HCT116 (cell line): ENCODE data around the gene PRDX3. TPM values are rescaled to one million over a fixed set of nuclear protein-coding genes. Genes with fewer than 3 reads are reported as not detected.

Experiments used
- ATAC-seq: fragments of 200-7000 bp; cut with Tn5 transposase; 2 replicates; pipeline ENCODE4 v1.9.1; 2020; ENCODE audit warnings: mild to moderate bottlenecking, moderate library complexity
- BruUV-seq: library from RNA; stranded (reverse); fragments of 400-500 nt; replicated peaks from 2 replicates; lab custom pipeline; 2021; lab: Mats Ljungman, UMichigan
- CTCF ChIA-PET: fragments of 300-600 bp; sonication (Branson Sonifier 250); formaldehyde crosslinking; loops from one replicate; lab custom pipeline; 2021; ENCODE audit warnings: antibody characterized with exemption; lab: Charles Lee
- POLR2A ChIA-PET: fragments of 300-600, 350-600 bp; sonication (Branson Sonifier 250); formaldehyde crosslinking; loops from one replicate; lab custom pipeline; 2021; ENCODE audit warnings: antibody characterized with exemption; lab: Charles Lee
- RAD21 ChIA-PET, 2 experiments: fragments of 300-600 bp; sonication (Branson Sonifier 250); formaldehyde crosslinking; loops; one replicate each; lab custom pipeline; 2023; ENCODE audit warnings: low total read pairs in 2 of 2; ENCODE audit not compliant: uncharacterized antibody in 2 of 2, unreplicated experiment in 2 of 2, low non-redundant PET in 1 of 2; lab: Charles Lee
- DNase-seq: peaks from one replicate; pipeline ENCODE4 v3.0.0-alpha.2; 2010; ENCODE audit warnings: low read depth, low spot score
- H2AFZ ChIP-seq: fragments of 200-600 bp; shearing (Covaris generic), sonication (generic); 2 replicates; pipeline ENCODE4 v1.6.1; 2017; ENCODE audit warnings: low read depth, mixed run types, mixed read lengths, antibody characterized with exemption, low read length; ENCODE audit not compliant: poor library complexity, severe bottlenecking
- H3K27ac ChIP-seq: 2 replicates; pipeline ENCODE4 v1.5.1; 2012; ENCODE audit warnings: low read depth, low read length
- H3K27me3 ChIP-seq: fragments of 200-600 bp; sonication (generic); 2 replicates; pipeline ENCODE4 v1.6.1; 2016; ENCODE audit warnings: mixed run types, low read length, mixed read lengths; ENCODE audit not compliant: insufficient read depth
- H3K36me3 ChIP-seq, 2 experiments: fragments of 200-500 bp in 1 of 2; fragments of 200-600 bp in 1 of 2; sonication (Bioruptor generic) in 1 of 2; sonication (generic) in 1 of 2; 2 replicates each; pipeline versions ENCODE4 v1.5.1 to v1.6.1; 2014 to 2016; ENCODE audit warnings: low read length in 2 of 2, inconsistent platforms in 1 of 2, mixed read lengths in 1 of 2, mixed run types in 1 of 2; ENCODE audit not compliant: insufficient read depth in 2 of 2, control insufficient read depth in 1 of 2
- H3K4me1 ChIP-seq, 2 experiments: fragments of 200-600 bp in 1 of 2; sonication (generic) in 1 of 2; 2 replicates each; pipeline versions ENCODE4 v1.5.1 to v1.6.1; 2012 to 2017; ENCODE audit warnings: low read length in 2 of 2, inconsistent platforms in 1 of 2, mild to moderate bottlenecking in 1 of 2, mixed read lengths in 1 of 2, mixed run types in 1 of 2, moderate library complexity in 1 of 2; ENCODE audit not compliant: insufficient read depth in 2 of 2, control insufficient read depth in 1 of 2
- H3K4me2 ChIP-seq: fragments of 200-600 bp; sonication (generic); 2 replicates; pipeline ENCODE4 v1.6.1; 2017; ENCODE audit warnings: mixed run types, low read length, mixed read lengths
- H3K4me3 ChIP-seq, 2 experiments: fragments of 200-600 bp in 1 of 2; sonication (generic) in 1 of 2; replicated peaks in 1 of 2; 2 replicates each; pipeline ENCODE4 v1.5.1; 2011 to 2016; ENCODE audit warnings: low read length in 2 of 2, control low read depth in 1 of 2, low read depth in 1 of 2, mild to moderate bottlenecking in 1 of 2, mixed read lengths in 1 of 2, mixed run types in 1 of 2
- H3K79me2 ChIP-seq: fragments of 200-600 bp; sonication (generic); 2 replicates; pipeline ENCODE4 v1.6.1; 2017; ENCODE audit warnings: mild to moderate bottlenecking, mixed run types, low read length, moderate library complexity, mixed read lengths; ENCODE audit not compliant: insufficient read depth
- H3K9ac ChIP-seq: fragments of 200-600 bp; sonication (generic); 2 replicates; pipeline ENCODE4 v1.6.1; 2016; ENCODE audit warnings: low read length, mixed read lengths
- H3K9me2 ChIP-seq: fragments of 200-600 bp; sonication (generic), shearing (Covaris generic); 2 replicates; pipeline ENCODE4 v1.6.1; 2017; ENCODE audit warnings: mixed run types, mild to moderate bottlenecking, moderate library complexity; ENCODE audit not compliant: insufficient read depth
- H3K9me3 ChIP-seq, 2 experiments: fragments of 200-500 bp in 1 of 2; fragments of 200-600 bp in 1 of 2; sonication (Bioruptor generic) in 1 of 2; sonication (generic) in 1 of 2; 2 replicates each; pipeline ENCODE4 v1.6.1; 2014 to 2017; ENCODE audit warnings: low read length in 2 of 2, mixed read lengths in 2 of 2, inconsistent platforms in 1 of 2, low read depth in 1 of 2, mild to moderate bottlenecking in 1 of 2, mixed run types in 1 of 2, moderate library complexity in 1 of 2; ENCODE audit not compliant: control insufficient read depth in 1 of 2, insufficient read depth in 1 of 2
- H4K20me1 ChIP-seq: fragments of 200-600 bp; sonication (generic), shearing (Covaris generic); 2 replicates; pipeline ENCODE4 v1.6.1; 2017; ENCODE audit warnings: mixed run types, mild to moderate bottlenecking, moderate library complexity; ENCODE audit not compliant: insufficient read depth
- ELF1 ChIP-seq: IDR thresholded peaks from 2 replicates; pipeline ENCODE4 v1.6.1; 2012; ENCODE audit warnings: low read depth, borderline replicate concordance
- JUND ChIP-seq: IDR thresholded peaks from 2 replicates; pipeline ENCODE4 v1.6.1; 2012
- RAD21 ChIP-seq: IDR thresholded peaks from 2 replicates; pipeline ENCODE4 v1.6.1; 2012; ENCODE audit warnings: low read depth, mild to moderate bottlenecking
- intact Hi-C: fragments of 100-400 bp; cut with micrococcal nuclease; formaldehyde crosslinking; loops from 2 replicates; pipeline ENCODE4 v1.10.0; 2022
- total RNA-seq: library from RNA; stranded (reverse); gene quantifications from one replicate; pipeline ENCODE4 v1.2.1, GENCODE V29; 2021; ENCODE audit not compliant: unreplicated experiment
- TF ChIP-seq, protein P1 (sequence below), 3 experiments: fragments of 200-600 bp in 1 of 3; sonication (generic) in 1 of 3; IDR thresholded peaks in 2 of 3; conservative IDR thresholded peaks in 1 of 3; 2 replicates each; pipeline ENCODE4 v1.5.1; 2012 to 2017; ENCODE audit warnings: low read depth in 2 of 3, low read length in 2 of 3, antibody characterized with exemption in 1 of 3, borderline replicate concordance in 1 of 3, control low read depth in 1 of 3, mild to moderate bottlenecking in 1 of 3, mixed read lengths in 1 of 3, mixed run types in 1 of 3, moderate library complexity in 1 of 3; ENCODE audit not compliant: insufficient read depth in 1 of 3

PRDX3 gene
- total RNA-seq, 1 experiment from 2014 or later, result 281 TPM

DNA sequence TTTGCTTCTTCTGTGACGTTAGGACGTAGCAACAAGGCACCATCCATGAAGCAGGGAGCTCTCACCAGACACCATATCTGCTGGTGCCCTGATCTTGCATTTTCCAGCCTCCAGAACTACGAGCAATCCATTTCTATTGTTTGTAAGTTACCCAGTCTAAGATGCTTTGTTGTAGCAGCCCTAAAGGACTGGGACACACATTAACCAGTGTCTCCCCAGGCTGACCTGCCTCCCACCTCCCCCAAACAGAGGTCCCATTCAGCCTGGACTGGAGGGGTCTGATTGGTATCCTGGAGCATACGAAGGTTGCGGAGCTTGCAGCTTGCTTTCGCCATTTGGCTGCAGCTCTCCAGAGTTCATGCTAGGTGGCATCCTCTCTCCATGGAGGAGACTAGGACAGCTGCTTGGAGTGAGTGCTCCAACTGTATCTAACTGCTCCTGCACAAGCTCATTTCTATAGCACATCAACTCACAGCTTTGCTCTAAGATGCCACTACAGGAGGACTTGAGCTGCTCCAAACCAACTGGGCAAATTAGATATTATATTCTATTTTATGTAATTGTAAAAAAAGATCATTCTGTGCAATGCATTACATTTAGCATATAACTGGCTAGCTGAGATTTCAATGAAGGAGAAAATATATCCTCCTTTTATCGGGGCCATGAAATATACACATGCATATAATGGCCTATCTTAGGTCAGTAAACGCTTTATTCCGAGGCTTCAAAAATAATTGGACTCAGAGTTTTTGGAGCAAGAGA, 20.8 kb upstream of the PRDX3 start (continued):
- TF ChIP-seq, protein P1, sequence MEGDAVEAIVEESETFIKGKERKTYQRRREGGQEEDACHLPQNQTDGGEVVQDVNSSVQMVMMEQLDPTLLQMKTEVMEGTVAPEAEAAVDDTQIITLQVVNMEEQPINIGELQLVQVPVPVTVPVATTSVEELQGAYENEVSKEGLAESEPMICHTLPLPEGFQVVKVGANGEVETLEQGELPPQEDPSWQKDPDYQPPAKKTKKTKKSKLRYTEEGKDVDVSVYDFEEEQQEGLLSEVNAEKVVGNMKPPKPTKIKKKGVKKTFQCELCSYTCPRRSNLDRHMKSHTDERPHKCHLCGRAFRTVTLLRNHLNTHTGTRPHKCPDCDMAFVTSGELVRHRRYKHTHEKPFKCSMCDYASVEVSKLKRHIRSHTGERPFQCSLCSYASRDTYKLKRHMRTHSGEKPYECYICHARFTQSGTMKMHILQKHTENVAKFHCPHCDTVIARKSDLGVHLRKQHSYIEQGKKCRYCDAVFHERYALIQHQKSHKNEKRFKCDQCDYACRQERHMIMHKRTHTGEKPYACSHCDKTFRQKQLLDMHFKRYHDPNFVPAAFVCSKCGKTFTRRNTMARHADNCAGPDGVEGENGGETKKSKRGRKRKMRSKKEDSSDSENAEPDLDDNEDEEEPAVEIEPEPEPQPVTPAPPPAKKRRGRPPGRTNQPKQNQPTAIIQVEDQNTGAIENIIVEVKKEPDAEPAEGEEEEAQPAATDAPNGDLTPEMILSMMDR (IDR thresholded peaks at IDR 0.05 in 2 of 3, conservative IDR thresholded peaks at IDR 0.05 in 1 of 3; ENCODE audit: borderline replicate concordance in 1 of 3, insufficient read depth in 1 of 3, low read depth in 2 of 3, low read length in 2 of 3), result peak; percentile 87 to 93 (median 90)

DNA sequence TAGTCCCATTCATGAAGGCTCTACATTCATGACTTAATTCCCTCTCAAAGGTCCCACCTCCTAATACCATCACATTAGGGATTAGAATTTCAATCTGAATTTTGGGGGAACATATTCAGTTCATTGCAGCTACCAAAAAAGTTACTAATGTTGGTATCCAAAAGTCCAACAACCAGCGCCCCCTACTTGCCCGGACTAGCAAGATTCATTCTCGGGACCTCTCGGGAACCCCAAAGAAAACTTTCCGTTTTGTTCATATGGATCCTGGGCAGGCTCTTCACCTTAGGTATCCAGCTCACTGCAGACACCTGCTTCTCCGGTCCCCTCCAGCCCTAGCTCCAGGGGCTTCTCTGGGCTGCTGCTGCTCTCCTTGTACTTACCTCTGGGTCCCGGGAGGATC, 19.8 kb upstream of the PRDX3 start:
- intact Hi-C loops, result loop anchor here (2.0 to 10.0 kb wide), 5 partner anchors 290 to 656 kb away; partner anchors contain the start of gene RGS10
- Histone ChIP-seq H2AFZ (peak overlapping the region; percentile 74), H3K27me3 (no peaks in the 10 kb centered on the region), H4K20me1 (no peaks in the 10 kb centered on the region), H3K36me3 (no peaks in the 10 kb centered on the region), H3K9ac (no peak overlapping the region), H3K4me3 (no peak overlapping the region), H3K27ac (no peak overlapping the region), H3K9me2 (no peaks in the 10 kb centered on the region), H3K4me2 (peak overlapping the region; percentile 34), H3K79me2 (no peaks in the 10 kb centered on the region), H3K4me1 (peaks cover 0 to 20% of the 10 kb centered on the region in 2 experiments; a peak in 2 of 4 replicates), H3K9me3 (no peaks in the 10 kb centered on the region)
- BruUV-seq, result no TSS peak
- TF ChIP-seq RAD21 (peak; percentile 70), JUND (no peak), ELF1 (no peak)
- TF ChIP-seq, protein P1 (IDR thresholded peaks at IDR 0.05 in 2 of 3, conservative IDR thresholded peaks at IDR 0.05 in 1 of 3; ENCODE audit: borderline replicate concordance in 1 of 3, insufficient read depth in 1 of 3, low read depth in 2 of 3, low read length in 2 of 3), result peak; percentile 43 to 79 (median 72); a peak in 5 of 6 replicates
- POLR2A ChIA-PET, result no interaction called here
- CTCF ChIA-PET, result interaction anchor here (0.9 to 3.9 kb wide), 18 partner anchors 8 to 661 kb away, joined by 3 to 70 read pairs (median 8); partner anchors contain the start of genes GRK5 and RGS10
- DNase-seq (no peak), ATAC-seq (peak; percentile 53)
- RAD21 ChIA-PET, result interaction anchor here (1.5 to 2.9 kb wide), 4 partner anchors 8 to 246 kb away, joined by 6 to 27 read pairs (median 8); no protein-coding TSS in a partner anchor
